Measurements from ENCODE around the gene NET1.
"Not testable (repeated sequence)": the region's sequence is repeated elsewhere in the genome, so short reads cannot be mapped to it uniquely, and the experiment has no call there.

The NET1 gene

DNA sequence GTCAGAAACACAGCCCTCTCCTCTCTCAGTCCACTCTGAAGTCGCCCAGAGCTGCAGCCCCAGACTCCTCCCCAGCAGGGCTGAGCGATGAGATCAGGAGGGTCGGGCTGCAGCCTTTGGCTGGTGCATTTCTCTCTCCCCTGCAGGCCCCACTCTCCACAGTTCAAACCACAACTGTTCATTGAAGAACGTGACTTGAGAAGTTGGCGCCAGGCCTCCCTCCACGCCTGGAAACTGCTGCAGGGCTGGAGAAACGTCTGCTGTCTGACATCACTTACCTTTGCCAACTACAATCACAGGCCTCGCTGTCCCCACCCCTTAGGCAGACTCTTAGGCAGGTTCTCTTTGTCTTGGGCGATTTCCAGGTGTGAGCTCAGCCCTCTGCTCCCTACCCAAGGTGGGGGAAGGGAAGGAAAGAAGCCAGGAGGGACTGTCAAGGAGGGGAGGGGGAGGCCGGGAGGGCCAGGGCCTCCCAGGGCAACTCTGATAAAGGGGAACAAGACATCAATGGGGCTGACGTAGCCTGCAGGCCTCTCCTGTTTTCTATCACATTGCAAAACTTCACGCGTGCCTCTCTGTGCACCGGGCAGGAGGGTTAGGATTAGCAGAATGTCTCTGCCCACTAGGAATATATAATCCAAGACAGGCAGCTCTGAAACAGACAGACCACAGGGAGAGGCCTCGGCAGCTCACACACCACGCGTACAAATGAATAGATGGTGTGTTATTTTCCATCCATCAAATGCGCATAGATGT lies 54.3 kb downstream of the NET1 start:
- DNase-seq = no peak

GRCh38 chr10:5467207-5467535 lies 54.8 kb downstream of the NET1 start:
- no peak for DNase-seq

GRCh38 chr10:5467634-5468255 lies 55.4 kb downstream of the NET1 start:
- no peak for DNase-seq

GRCh38 chr10:5468262-5469106 lies 56.1 kb downstream of the NET1 start:
- no peak for DNase-seq

DNA sequence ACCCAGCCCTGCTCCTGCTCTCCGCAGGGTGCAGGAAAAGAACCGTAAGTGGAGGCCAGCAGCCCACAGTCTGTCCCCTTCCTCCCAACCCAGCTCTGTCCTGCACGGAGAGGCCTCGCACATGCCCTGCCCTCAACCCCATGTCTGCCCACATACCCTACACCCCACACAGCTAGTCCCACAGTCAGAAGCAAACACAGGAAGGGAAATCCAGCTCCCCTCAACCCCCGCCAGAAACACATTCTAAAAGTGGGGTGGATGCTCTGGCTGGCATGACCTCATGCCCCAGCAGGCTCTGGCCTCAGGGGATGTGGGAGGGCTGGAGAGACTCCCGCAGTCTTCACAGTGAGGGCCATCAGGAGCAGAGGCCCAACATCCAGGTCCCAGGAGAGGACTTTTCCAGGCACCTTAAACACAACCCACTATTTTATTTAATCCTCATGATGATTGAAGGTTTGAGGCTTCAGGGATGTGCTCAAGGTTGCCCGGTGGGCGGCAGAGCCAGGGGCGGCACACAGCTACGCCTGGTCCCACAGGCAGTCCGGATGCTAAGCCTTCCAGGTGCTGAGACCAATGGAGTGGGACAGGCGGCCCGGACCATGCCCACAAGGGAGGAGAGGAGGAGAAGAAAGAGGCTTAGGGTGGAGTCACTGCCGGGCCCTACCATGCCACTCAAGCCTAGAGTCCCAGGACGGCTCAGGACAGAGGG lies 57.1 kb downstream of the NET1 start:
- no peak for DNase-seq

- DNase-seq = no peak
These were observed 57.9 kb downstream of the NET1 start for GRCh38 chr10:5470062-5470751.

- DNase-seq = not testable (repeated sequence)
These were observed 62.3 kb downstream of the NET1 start for GRCh38 chr10:5474642-5475041.

- DNase-seq = not testable (repeated sequence)
These were observed 62.7 kb downstream of the NET1 start for GRCh38 chr10:5475088-5475487.

- DNase-seq = not testable (repeated sequence)
These were observed 63.8 kb downstream of the NET1 start for GRCh38 chr10:5475974-5476807.

GRCh38 chr10:5476918-5477525 lies 64.7 kb downstream of the NET1 start:
- DNase-seq = no peak

DNA sequence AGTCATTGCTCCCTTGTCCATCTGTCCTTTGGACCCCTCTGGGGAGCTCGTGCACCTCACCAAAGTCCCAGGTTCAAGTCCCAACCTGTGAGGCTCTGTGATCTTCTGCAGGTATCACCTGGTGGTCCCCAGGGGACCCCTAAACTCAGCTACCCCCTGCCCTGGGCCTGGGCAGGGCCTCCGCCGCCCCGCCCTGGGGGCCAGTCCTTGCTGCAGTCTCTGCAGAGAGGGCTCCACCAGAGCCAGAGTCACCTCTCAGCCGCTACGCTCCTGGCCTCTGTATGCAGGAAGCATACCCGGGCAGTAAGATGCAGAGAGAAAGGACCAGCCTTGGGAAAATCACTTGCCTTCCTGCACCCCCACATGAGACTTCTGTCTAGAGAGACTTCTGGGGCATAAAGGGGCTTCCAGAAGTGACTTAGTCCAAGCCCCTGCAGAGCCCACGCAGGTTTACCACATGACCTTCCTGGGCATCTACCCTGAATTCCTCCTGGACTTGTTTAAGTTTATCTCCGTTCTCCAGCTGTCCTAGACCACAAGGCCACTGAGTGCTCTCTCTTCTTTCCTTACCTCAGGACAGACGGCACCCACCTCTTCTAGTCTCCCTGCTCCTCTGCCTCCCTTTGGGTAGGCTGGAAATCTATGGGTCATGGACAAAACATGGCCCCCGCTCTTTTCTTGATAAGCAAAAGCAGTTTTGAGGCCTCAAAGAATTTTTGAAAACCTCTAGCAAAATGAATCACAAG lies 65.8 kb downstream of the NET1 start:
- DNase-seq = no peak

- no peak for DNase-seq
These were observed 66.4 kb downstream of the NET1 start for GRCh38 chr10:5478694-5479305.

GRCh38 chr10:5479481-5480161 lies 67.3 kb downstream of the NET1 start:
- DNase-seq = no peak

DNA sequence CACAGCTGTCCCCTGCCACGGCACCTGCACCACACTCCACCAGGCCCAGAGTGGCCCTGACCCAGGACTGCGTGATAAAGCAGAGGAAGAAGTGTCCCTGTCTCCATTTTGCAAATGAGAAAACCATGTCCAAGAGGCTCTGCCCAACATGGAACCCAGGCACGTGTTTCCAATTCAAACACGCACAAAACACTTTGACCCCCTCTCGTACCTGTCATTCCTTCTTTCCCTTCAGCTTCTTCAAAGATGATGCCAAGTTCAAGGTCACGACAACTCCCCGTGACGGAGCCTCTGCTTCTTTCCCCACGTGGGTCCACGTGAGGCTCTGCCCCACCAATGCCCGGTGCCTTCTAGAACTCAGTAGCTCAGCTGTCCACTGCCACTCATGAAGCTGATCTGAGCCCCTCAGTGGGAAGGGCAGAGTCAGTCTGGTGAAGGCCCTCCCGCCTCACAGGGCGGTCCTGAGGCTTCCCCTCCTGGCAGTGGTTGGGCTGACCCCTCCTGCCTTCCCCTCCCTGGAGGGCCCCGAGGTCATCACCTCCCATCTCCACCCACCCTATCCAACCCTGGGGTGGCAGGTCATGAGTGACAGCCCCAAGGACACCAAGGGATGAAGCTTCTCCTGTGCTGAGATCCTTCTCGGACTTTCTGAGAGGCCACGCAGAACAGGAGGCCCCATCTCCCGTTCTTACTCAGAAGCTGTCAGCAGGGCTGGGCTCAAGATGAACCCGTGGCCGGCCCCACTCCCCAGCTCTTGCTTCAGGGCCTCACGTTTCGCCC lies 68.0 kb downstream of the NET1 start:
- no peak for DNase-seq

DNA sequence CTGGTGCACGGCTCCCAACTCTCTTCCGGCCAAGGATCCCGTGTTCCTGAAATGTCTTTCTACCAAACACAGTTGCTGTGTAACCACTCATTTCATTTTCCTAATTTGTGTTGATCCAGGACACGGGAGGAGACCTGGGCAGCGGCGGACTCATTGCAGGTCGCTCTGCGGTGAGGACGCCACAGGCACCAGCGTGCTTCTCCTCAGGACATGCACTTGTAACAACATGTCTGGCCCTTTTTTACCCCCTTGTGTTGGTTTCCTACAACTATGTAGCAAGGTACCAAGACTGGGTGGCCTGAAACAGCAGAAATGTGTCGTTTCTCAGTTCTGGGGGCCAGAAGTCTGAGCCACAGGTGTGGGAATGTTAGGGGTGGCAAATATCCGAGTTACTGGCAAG lies 68.8 kb downstream of the NET1 start:
- no peak for DNase-seq

- DNase-seq = no peak
These were observed 69.7 kb downstream of the NET1 start for GRCh38 chr10:5482016-5482415.

DNA sequence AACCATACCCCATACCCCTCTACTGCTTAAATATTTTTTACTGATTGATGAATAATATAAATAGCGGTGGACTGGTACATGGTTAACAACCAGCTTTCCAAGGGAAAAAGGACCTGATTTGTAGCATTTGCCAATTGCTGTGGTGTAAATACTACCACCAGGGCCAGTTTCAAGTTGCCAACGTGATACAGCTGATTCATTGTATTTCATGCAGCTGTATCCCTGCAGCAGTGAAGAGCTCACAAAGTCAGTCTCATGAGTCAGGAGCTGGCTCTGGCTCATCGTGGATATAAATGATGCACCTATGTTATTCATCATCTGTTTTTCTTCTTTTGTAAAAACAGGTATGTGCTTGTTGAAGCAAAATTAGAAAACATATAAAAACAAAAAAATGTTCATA lies 71.8 kb downstream of the NET1 start:
- DNase-seq = no peak

DNA sequence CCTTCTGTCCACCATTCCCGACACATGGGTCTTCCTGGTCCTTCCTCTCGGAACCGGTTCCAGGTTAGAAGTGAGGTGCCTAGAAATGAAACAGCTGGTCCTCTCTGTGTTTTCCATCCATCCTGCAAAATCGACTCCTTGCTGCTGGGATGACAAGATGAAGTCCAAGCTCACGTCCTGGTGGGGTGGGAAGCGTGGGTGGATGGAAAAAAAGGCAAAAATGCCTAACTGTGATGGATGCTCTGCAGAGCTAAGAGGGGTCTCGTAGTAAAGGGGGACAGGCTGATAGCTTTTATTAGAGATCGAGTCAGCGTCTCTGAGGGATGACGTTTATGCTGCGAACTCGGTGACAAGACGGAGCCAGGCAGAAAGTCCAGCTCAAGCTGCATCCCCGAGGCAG lies 72.9 kb downstream of the NET1 start:
- DNase-seq = no peak

Measured in CD4-positive, alpha-beta T cell treated with Interleukin-4 for 4 hours (primary cell).